Dermis microvascular lymphatic vessel endothelial cell (primary cell): ENCODE data around the gene DYNC2LI1. TPM values are rescaled to one million over a fixed set of nuclear protein-coding genes. Genes with fewer than 3 reads are reported as not detected.
A peak's percentile ranks its signal among the peaks of the same experiment; 100 is the strongest.

Source experiments
- DNase-seq, 2 donors: peaks; one replicate each; pipeline versions ENCODE4 v3.0.0 to v3.0.0-alpha.2; 2010; ENCODE audit warnings: low read depth in 2 of 2
- total RNA-seq: library from RNA; depleted of rRNA; stranded (reverse); fragments of >200 nt; gene quantifications from 2 replicates; pipeline ENCODE4 v1.2.1, GENCODE V29; 2014

The DYNC2LI1 gene
- total RNA-seq = 6.3 and 6.9 TPM in 2 replicates

DNA sequence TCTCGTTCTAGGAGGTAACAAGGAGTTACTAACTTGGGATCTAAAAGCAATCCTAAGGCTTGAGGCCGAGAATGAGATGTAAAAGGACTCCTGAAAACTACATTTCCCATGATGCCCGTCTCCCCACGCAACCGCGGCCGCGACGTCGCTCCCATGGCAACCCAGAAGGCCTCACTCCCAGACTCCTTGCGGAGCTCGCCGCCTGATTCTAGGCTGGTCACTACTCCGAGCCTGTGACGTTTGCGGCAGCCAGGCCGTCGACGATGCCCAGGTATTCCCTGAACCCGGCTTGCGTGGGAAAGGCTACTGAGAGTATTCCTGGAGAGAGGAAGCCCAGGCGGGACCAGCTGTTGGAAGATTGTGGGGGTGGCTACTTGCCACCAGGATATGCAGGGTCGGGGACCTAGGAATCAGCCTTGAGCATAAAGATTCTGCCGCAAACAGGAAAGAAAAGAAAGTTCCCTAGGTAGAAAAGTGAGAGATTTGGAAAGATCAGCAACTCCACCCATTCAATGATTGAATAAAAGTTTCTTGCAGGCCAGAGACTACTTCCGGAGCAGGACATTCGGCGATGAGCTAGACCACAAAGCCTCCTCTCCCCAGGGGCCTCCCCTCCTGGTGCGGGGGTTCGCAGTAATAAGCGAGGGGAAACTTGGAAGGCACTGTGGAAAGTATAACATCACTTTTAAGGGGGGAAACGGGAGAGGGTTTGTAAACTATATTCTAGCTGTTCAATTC, at the start of gene DYNC2LI1:
DYNC2LI1 (plus strand) TSS at position 164 of the 738 bp plus-strand sequence; CDS start at position 264, 100 bp downstream.
- peak; percentile 51 to 90 for DNase-seq

GRCh38 chr2:43724728-43725526, 48.9 kb upstream of the DYNC2LI1 start:
- no peak for DNase-seq

DNA sequence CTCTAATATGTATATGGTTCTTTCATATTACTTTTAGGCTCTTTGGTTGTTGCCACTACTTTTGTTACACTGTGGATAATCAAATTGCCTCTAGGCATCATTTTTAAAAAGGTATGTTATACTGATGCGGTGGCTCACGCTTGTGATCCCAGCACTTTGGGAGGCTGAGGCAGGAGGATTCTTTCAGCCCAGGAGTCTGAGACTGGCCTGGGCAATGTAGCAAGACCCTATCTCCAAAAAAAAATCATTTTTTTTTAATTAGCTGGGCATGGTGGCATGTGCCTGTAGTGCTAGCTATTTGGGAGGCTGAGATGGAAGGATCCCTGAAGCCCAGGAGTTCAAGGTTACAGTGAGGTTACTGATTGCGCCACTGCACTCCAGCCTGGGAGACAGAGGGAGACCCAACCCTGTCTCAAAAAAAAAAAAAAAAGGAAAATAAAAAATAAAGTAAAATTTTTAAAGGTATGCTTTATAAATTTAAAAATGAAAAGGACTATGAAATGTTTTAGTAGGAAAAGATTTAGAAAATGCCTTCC, 48.1 kb upstream of the DYNC2LI1 start:
- no peak for DNase-seq

DNA sequence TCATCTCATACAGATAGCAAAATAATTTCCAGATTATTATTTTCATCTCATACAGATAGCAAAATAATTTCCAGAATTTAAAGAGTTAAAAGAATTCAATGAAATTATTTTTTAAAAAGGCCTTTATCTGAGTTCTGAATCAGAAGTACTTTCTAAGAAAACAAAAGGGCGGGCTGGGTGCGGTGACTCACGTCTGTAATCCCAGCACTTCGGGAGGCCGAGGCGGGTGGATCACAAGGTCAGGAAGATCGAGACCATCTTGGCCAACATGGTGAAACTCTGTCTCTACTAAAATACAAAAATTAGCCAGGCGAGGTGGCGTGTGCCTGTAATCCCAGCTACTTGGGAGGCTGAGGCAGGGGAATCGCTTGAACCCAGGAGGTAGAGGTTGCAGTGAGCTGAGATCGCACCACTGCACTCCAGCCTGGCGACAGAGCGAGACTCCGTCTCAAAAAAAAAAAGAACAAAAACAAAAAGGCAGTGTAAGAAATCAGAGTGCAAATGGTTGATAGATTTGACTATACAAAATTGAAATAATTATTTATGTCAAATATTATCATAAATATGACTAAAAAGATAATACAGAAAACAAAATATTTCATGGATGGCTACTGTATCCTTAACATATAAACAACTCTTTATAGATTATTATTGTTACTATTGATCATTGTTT, 46.7 kb upstream of the DYNC2LI1 start:
- DNase-seq = peak in 1 of 2 donors; percentile 28

DNA sequence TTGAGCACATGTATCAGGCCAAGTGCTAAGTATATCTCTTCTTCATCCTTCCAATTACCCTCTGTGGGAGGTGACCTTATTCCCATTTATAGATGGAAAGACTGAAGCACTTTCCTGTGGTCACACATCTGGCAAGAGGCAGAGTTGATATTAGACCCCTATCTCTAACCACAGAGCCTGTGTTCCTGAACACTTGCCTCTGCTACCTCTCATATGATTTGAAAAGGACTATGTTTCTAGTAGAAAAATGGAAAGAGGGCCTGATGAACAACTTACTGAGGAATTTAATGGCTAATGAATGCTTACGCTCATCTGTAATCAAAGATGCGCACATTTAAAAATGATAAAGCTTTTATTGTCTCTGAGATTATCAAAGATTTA, 46.2 kb upstream of the DYNC2LI1 start:
- DNase-seq = no peak

- no peak for DNase-seq
Measured at GRCh38 chr2:43729491-43730174, 44.2 kb upstream of the DYNC2LI1 start.

GRCh38 chr2:43731211-43731610, 42.6 kb upstream of the DYNC2LI1 start:
- no peak for DNase-seq

GRCh38 chr2:43736637-43737036, 37.2 kb upstream of the DYNC2LI1 start:
- DNase-seq = no peak

GRCh38 chr2:43737097-43737854, 36.6 kb upstream of the DYNC2LI1 start:
- DNase-seq = no peak

GRCh38 chr2:43737855-43738254, 36.0 kb upstream of the DYNC2LI1 start:
- DNase-seq = no peak

- no peak for DNase-seq
Measured at GRCh38 chr2:43738257-43738656, 35.6 kb upstream of the DYNC2LI1 start.

- DNase-seq = no peak
Measured at GRCh38 chr2:43743706-43744105, 30.1 kb upstream of the DYNC2LI1 start.

DNA sequence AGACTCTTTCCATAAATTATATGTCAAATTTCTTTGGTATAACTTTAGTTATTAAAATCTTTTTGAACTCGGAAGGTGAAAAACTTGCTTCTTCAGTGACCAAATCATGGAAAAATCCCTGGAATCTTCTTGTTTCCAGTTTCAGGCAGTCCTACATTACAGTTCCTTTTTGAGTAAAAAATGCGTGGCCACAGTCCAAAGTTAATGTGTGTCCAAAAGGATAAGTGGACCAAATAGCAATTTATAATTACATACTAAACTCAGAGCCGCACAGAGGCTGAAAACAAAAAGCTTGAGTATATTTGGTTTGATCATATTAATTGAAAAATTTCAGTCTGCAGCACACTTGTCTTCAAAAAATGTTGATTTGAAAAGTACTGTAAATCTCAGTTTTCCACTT, 28.4 kb upstream of the DYNC2LI1 start:
- DNase-seq = no peak

DNA sequence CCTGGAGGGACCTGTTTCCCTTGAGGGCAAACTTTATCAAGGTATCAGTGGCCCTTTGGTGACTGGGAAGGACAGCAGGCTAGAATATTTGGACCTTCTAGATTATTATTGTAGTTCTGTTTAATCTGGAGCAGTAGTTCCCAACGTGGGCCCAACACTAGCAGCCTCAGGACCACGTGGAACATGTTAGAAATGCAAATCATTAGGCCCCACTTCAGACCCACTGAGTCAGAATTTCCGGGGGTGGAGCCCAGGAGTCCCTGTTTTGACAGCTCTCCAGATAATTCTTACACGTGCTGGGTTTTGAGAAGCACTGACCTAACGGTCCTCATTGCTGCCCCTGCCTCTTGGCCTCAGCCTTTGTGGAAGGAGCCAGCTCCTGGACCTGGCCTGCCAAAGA, 25.5 kb upstream of the DYNC2LI1 start:
- no peak for DNase-seq

DNA sequence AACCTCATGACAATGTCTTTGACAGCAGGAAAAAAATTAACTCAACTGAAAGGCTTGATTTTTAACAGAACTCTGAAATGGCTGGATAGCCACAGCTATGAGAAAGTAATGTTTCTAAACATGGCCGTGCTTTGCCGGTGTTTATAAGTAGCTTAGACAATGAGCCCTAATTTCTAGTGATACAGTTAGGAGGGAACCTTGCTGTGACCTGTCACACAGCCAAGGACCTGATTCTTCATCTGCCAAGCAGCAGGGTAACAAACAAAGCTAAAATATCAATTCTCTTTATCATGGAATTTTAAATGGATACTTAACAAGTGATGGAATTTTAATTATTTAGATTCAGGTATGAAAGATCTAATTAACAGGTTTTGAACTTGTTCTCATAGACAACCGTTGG, 24.3 kb upstream of the DYNC2LI1 start:
- DNase-seq = no peak

GRCh38 chr2:43751476-43751990, 22.3 kb upstream of the DYNC2LI1 start:
- DNase-seq = no peak

- no peak for DNase-seq
Measured at GRCh38 chr2:43752302-43752701, 21.5 kb upstream of the DYNC2LI1 start.

GRCh38 chr2:43754180-43754579, 19.7 kb upstream of the DYNC2LI1 start:
- DNase-seq = no peak

DNA sequence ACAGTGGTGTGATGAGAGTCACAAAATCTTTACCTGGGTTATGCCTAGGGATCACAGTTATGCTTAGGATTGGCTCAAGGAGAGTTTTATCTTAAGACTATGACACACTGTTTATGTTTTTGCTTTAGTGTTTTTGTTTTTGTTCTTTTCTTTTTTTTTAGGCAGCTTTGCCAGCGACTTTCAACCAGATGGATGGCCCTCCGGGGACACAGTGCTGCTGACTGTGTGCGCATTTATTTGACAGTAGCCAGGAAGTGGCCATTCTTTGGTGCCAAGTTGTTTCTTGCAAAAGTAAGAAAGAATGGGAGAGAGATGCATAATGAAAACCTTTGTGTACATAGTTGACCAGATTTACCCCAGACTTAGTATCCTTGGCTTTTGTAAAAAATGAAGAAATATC, 15.1 kb upstream of the DYNC2LI1 start:
- no peak for DNase-seq

GRCh38 chr2:43759195-43759594, 14.6 kb upstream of the DYNC2LI1 start:
- DNase-seq = peak in 1 of 2 donors; percentile 9
